GM13977 (cell line): ENCODE results near the gene ASB6.
"Not testable (repeated sequence)": the region's sequence is repeated elsewhere in the genome, so short reads cannot be mapped to it uniquely, and the experiment has no call there.

Source experiments
- DNase-seq: peaks from one replicate; pipeline ENCODE4 v3.0.0; 2012; ENCODE audit warnings: low spot score
- CTCF ChIP-seq: IDR thresholded peaks from 2 replicates; pipeline ENCODE4 v1.5.1; 2012; ENCODE audit warnings: mild to moderate bottlenecking, control low read depth; ENCODE audit not compliant: insufficient read depth; ENCODE audit errors: extremely low read depth, missing control alignments
- in situ Hi-C: fragments of 300-500 bp; cut with MboI; formaldehyde crosslinking; loops from one replicate; pipeline ENCODE4 v1.12.0; 2022; ENCODE audit warnings: low sequenced_read_pairs, low pct_unique_long_range_greater_than_20kb, mixed read lengths, inconsistent platforms; ENCODE audit not compliant: unreplicated experiment

ASB6 gene

GRCh38 chr9:129596541-129597331 lies 45.2 kb downstream of the ASB6 start:
- no peak for DNase-seq
- in situ Hi-C loops: no loop called here
- no peak for TF ChIP-seq CTCF

- DNase-seq: no peak
- TF ChIP-seq CTCF: no peak
- in situ Hi-C loops: no loop called here
Measured at GRCh38 chr9:129595903-129596540, 45.9 kb downstream of the ASB6 start.

GRCh38 chr9:129595311-129595741 lies 46.6 kb downstream of the ASB6 start:
- no peak for TF ChIP-seq CTCF
- in situ Hi-C loops: no loop called here
- no peak for DNase-seq

- no peak for DNase-seq
- in situ Hi-C loops: no loop called here
- TF ChIP-seq CTCF: no peak
Measured at GRCh38 chr9:129594632-129595031, 47.3 kb downstream of the ASB6 start.

- in situ Hi-C loops, DNase-seq: not testable (repeated sequence)
Measured at GRCh38 chr9:129592790-129593189, 49.2 kb downstream of the ASB6 start.

GRCh38 chr9:129591916-129592315 lies 50.0 kb downstream of the ASB6 start:
- TF ChIP-seq CTCF: no peak
- in situ Hi-C loops: no loop called here
- DNase-seq: no peak

- no peak for TF ChIP-seq CTCF
- in situ Hi-C loops: no loop called here
- DNase-seq: no peak
Measured at GRCh38 chr9:129590466-129590865, 51.5 kb downstream of the ASB6 start.
